Measurements from ENCODE around the gene POU3F4.

The POU3F4 gene

DNA sequence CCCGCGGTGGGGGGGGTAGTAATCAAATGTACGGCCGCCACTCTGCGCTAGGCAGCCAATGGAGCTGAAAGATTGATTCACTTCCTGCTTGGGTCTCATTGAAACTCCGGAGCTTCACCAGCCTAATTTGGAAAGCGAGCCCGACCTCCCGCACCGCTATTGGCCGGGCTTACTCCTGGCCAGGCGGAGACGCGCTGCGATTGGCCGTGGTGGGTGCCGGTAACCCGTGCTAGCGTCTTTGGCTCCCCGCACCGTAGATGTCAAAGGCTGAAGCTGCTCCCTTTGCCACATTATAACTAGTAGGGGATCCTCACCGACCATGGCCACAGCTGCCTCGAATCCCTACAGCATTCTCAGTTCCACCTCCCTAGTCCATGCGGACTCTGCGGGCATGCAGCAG, at the start of gene POU3F4:
Gene POU3F4, plus strand, starts transcription at position 285 of the 400 bp plus-strand sequence. Its CDS starts 35 bp downstream, at position 320.
- no peak for DNase-seq

DNA sequence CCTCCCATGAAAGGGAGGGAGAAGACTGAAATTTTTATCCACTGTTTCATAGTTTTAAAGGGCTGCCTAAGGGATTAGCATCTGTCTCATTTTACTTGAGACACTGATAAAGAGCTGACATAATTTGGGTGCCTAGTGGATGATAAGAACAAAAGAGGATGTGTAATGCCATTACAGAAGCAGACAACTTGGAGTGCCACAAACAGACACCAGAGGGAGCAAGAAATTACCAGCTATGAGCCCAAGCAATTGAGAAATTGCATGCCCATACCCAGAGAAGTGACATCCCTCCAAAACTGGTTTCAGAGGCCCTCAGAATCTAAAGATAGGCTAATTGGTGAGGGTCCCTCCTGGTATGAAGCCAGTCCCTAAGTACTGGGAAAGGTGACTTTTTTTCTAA, 38.5 kb upstream of the POU3F4 start:
- no peak for DNase-seq

DNA sequence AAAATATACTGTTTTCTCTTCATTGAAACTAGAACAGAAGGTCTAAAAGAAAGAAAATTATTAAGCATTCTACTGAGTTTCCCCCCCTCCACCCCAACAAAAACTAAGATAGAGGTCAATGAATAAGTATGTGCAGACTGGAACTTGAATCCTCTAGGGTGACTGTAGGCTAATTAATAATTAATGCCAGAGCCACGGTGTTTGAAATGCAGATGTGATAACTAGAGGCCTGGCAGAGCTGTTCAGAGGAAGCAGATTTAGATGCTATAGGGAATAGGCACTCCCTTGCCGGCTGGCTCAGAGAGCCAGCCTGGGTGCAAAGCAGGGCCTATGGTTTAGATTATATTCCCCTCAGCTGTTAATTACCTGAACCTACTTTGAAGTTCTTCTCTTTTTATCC, 12.2 kb upstream of the POU3F4 start:
- DNase-seq = no peak

DNA sequence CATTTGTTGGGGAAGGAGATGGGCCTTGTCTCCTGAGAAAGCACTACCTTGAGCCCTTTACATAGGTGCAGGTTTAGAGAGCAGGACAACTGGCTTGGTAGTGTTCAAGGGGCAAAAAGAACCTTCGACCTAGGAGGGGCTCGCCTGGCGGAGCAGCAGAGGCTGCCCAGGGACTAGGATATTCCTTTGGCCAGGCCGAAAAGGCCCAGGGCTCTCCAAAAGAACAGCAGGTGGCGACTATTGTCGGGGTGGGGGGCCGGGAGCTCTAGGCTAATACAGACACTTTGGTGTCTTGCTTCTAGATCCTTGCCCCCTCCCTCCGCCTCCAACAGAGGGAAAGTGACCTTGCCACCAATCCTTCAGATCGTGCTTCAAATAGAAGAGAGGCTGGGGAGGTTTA, 7.1 kb upstream of the POU3F4 start:
- DNase-seq = no peak

DNA sequence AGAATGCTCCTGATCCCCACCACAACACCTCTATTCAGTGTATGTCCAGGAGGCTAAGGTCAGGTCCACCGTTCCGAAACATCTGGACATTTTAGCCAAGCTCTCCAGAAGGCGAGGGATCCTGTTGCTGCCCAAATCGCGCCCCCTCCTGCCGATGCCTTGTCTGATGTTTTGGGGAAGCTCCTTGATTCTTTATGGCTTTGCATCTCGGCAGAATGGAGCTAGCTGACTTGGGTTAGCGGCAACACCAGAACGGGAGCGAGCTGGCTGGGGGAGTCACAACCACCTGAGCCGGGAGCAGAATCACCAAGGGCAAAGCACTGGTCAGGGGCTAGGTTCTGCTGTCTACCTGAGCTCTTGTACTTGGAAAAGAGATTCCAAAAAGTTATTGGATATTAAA, 6.6 kb upstream of the POU3F4 start:
- DNase-seq = no peak

DNA sequence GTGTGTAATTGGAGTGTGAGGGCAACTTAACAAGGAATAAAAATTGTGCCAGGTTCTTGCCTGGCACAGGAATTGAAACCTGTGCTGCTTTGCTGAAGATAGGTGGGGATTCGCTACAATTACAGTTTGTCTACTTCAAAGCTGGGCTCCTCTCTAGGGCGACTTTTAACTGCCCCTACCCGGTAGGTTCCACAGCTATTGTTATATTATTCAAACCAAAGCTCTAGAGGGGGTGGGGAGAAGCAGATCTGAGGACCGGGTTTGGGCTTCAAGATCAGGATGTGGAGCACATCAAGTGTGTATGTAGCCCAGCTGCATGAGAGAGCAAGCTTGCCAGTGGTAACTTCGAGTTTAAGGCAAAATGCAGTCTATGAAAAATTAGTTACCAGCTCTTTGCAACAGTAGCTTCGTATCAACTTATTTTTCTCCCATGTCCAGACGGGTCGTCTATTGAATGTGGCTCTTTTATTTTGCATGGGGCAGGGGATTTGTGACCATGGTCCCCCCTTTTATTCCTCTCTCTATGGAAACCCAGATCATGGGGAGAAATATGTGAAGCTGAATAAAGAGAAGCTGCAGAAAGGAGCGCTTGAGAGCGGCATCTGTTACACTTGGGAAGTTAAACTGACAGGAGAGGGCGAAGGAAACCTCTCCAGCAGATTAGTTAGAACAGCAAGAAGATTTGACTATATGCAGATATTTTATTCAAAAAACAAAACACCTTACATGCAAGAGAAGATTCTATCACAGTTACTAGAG, 3.2 kb upstream of the POU3F4 start:
- no peak for DNase-seq

DNA sequence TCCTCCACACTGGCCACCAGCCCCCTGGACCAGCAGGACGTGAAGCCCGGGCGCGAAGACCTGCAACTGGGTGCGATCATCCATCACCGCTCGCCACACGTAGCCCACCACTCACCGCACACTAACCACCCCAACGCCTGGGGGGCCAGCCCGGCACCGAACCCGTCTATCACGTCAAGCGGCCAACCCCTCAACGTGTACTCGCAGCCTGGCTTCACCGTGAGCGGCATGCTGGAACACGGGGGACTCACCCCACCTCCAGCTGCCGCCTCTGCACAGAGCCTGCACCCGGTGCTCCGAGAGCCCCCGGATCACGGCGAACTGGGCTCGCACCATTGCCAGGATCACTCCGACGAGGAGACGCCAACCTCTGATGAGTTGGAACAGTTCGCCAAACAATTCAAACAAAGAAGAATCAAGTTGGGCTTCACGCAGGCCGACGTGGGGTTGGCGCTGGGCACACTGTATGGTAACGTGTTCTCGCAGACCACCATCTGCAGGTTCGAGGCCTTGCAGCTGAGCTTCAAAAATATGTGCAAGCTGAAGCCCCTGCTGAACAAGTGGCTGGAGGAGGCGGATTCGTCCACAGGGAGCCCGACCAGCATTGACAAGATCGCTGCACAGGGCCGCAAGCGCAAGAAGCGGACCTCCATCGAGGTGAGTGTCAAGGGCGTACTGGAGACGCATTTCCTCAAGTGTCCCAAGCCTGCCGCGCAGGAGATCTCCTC, 600 bp downstream of the POU3F4 start:
- no peak for DNase-seq

DNA sequence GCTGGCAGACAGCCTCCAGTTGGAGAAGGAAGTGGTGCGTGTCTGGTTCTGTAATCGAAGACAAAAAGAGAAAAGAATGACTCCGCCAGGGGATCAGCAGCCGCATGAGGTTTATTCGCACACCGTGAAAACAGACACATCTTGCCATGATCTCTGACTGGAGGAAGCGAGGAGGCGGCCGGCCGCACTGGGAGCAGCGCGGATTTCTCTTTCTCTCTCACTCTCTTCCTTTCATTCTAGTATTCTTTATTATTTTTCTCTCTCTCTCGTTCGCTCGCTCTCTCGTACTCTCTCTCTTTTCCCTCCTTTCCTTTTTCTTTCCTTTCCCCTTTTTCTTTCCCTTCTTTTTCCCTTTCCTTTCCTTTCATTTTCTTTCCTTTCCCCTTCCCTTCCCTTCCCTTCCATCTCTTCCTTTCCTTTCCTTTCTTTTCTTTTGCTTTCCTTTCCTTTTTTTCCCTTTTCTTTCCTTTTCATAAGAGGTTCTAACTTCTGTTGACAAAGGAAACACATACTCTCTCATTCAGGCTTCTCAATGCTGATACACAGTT, 1.2 kb downstream of the POU3F4 start:
- no peak for DNase-seq

DNA sequence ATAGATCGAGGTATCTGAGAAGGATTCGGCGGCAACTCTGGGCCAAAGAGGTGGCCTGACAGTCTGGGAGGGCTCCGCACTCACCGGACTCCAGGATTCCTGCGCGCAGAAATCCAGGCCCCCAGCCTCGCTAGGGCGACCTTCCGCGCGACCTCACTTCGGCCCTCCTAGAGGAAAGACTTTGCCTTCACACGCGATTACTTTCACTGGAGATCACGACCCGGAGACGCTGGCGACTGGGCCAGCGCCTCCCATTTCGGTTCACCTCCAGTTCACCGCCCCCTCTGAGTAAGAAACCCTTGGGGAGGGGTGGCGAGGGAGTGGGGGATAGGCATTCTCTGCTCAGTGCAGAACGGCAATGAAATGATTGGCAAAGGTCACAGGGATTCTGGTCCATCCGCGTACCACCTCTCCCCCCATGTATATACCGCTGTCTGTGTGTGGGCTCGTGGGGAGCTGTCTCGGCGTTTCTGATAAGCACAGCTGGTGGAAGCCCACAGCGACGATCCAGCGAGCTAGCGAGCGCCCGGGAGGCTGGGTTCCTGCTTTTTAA, 2.5 kb downstream of the POU3F4 start:
- DNase-seq = no peak

DNA sequence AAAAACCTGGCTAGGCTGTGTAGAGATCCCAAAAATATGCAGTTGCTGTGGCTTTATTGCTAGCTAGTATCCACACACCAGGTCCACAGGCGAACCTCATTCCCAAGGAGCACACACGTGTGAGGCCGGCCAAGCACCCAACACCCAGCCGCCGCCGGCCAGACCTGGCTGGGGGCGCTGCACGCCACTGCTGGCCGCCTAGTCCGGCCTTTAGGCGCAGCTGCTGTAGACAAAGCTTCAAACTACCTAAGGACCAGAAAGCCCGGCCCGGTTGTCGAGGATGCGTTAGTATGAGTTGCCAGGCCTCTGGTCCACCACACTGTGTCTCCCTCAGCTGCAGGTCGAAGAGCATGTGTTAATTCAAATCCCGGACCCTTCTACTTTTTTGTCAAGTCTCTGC, 3.1 kb downstream of the POU3F4 start:
- no peak for DNase-seq

DNA sequence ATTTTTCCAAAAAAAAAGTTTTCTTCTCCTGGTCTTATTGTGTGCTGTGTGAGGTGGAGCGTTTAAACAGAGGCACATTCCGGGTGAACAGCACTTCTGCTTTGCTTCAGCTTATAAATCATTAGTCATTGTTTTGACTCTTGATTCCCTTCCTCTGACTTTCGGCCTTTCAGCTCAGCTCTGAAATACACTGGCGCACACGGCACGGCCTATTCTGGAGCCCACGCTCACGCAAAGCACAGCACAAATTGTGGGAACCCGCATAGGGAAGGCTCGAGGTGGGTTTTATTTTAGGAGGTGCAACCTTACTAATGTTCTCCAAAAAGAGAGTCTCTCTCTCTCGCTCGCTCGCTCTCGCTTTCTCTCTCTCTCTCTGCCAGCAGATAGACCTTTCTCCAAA, 4.0 kb downstream of the POU3F4 start:
- DNase-seq = no peak

DNA sequence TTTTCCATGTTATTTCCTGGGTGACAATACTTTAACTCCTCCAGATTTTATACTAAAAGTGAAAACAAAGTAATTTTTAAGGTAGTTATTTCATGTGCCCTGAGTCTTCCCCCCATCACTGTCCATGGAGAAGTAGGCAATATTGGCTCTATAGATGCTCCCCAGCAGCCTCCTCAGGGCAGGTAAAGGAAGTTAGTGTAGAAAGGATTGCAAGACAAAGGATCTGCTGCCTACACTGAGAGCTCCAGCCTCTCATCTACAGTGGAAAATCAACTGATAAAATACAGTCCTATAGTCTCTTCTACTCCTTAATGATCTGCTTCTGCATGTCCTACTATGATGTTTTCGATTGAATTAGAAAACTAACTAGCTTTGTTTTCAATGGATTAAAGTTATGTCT, 8.5 kb downstream of the POU3F4 start:
- no peak for DNase-seq

DNA sequence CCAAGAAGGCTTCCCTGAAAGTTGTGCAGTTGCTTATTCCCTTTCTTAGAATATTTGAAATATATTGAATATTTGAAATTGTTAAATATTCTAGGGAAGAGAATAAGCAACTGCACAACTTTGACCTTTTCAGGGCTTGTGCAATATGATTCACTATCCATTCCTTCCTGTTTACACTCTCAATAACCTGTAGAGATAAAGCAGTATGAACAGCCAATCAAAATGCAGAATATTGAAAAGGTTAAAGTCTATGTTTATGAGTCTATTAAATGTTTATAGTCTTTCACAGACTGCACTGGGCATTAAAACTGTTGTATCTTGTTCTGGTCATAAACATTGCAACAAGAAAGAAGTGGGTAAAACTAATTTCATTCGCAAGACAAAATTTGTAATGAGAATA, 13.8 kb downstream of the POU3F4 start:
- DNase-seq = no peak

DNA sequence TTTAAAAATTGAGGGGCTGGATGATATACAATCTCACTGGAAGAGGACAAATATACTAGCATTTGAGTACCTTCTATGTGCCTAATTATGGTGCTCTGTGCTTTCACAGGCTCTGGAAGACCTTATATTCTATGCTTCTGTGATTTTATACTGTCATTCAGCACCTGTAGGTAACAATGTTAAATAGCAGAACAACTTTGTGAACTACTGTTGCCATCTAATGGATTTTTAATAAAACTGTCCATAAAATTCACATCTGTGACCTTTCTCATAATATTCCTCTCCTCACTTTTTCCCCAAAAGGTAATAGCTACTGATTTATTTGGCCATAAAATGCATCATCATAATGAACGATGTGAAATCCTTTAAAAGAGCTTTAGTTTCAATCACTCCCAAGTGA, 21.9 kb downstream of the POU3F4 start:
- DNase-seq = no peak

DNA sequence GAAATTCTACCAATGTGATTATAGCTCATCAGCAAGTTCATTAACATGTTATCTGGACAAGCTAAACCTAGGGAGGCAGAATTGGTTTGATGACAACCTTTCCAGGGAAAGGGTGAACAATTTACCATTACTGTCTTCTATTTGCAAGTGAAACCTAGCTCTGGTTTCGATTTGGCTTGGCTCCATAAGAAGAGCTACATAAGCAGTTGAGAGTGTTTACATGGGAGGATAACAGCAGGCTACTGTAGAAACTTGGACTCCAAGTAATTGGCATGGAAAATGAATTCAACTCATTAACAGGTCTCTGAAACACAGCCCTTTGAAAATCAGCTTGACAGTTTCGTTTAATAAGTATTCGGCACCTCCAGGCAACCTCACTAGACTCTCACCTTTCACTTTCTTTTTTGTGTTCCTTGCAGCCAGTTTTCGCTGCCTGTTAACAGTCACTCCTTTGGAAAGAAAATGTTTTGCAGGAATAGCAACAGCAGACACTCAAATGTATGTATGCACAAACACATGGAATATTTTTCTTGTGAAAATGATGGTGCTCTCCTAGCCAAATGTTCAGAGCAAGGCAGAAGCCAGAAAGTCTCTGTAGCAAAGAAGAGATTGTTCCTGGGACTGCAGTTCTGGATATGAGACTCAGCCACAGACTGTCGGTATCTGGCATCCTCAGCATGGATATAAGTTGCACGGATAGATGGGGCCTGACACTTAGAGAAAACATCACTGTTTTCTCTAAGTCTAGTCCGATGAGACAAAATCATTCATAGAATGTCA, 27.5 kb downstream of the POU3F4 start:
- DNase-seq = no peak
